T-helper 1 cell (primary cell): ENCODE measurements around the gene HS6ST1.

Experiments
- DNase-seq, 5 donors: peaks; one replicate each; pipeline ENCODE4 v3.0.0-alpha.2; 2012 to 2020
- total RNA-seq, 4 donors: gene quantifications; one replicate each; lab custom pipeline; 2026; lab: John Stamatoyannopoulos, UW

HS6ST1 gene, protein sequence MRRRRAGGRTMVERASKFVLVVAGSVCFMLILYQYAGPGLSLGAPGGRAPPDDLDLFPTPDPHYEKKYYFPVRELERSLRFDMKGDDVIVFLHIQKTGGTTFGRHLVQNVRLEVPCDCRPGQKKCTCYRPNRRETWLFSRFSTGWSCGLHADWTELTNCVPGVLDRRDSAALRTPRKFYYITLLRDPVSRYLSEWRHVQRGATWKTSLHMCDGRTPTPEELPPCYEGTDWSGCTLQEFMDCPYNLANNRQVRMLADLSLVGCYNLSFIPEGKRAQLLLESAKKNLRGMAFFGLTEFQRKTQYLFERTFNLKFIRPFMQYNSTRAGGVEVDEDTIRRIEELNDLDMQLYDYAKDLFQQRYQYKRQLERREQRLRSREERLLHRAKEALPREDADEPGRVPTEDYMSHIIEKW
- 5.5 to 11.9 (median 7.8) reads per million in 4 donors for total RNA-seq

DNA sequence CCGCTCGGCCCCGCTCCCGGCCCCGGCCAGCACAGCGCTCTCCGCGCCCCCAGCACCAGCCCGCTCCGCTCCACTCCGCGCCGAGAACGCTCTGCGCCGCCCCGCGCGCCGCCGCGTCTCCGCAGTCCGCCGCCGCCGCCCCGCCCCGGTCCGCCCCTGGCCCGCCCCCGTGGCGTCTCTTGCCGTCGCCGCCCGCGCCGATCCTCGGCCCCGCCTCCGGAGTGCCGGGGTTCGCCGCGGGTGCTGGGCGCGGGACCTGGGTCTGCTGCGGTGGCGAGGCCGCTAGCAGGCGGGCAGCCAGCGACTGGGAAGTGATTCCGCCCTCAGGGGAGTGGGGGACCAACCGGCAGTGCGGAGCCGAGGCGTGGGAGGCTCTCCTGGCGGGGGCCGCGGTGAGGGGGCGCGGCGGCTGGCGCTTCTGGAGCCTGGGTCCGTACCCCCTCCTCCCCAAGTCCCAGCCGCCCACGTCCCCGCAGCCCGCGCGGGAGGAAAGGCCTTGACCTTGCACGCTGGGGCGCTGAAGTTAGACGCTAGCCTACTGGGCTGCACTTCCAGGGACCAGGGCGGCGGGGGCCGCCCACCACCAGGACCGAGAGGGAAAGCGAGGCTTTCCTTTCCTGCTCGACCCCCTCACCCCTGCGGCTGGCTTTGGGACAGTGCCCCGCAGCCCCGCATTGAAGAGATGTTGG, at the start of gene HS6ST1:
HS6ST1 (minus strand) TSS at position 93 of the 689 bp plus-strand sequence. CDS start 305 bp downstream, outside the sequence.
- peak; percentile 75 to 88 (median 79) for DNase-seq

DNA sequence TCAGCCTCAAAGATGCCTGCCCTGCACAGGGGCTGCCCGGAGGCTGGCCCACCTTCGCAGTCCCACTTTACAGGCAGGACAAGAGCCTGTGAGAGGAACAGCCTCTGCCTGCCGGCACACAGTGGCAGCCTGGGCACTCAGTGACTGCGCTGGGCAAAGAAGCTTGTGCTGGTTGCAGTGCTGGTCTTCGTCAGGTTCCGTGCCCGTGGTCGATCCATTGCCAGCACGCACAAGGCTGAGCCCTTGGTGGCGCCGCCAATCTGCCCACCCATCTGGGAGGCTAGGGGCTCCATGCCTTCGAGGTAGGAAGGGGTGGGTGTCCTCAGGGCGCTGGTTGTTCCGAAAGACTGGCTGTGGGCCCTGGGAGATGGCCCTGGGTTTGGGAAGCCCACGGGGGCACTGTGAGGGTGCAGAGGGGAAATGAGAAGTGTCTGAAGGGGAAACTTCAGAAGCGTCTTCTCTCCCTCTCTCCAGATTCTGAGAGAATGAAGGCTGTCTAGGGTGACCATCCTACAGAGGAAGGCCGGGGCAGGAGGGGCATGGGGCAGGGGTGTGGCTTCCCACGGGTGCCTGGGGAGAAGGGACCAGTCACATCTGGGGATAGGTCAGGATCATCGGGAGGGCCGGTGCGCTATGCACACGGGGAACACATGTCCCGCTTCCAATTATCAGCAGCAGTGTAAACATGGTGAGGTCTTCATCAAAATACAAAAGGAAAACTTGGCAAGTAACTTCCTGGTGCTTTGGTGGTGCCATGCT, 49.1 kb upstream of the HS6ST1 start:
- no peak for DNase-seq

DNA sequence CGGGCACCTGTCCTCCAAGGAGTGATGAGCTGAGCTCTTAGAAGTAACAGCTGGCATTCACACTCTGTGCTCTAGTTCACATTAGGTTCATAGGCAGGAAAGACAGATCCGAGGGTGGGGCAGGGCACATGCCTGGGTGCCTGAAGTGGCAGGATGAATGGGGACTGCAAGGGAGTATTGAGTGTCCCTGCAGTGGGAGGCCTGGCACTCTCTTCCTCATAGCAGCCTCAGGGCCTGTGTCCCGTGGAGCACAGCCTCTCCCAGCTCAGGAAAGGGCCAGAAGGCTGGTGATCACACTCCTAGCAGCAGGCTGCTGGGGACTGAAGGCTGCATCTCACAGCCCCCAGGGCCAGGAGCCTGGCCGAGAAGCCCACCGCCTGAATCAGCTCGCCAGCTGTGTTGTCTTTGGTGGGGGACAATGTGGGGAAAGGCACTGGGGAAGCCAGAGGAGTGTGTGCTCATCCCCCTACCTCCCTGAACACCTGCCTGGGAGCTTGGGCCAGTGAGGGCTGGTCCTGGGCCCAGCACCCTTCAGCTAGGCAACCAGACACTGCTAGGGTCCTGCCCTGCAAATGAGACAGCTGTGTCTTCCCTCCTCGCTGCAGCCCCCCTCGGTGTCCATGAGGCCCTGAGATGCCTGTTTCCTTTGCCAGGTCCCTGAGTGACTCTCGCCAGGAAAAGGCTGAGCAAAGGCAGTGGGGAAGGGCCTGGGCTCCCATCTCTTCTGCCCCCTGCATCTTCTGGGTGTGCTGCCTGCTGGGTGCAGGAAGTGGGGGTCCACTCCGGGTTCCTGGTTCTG, 48.2 kb upstream of the HS6ST1 start:
- DNase-seq = no peak

DNA sequence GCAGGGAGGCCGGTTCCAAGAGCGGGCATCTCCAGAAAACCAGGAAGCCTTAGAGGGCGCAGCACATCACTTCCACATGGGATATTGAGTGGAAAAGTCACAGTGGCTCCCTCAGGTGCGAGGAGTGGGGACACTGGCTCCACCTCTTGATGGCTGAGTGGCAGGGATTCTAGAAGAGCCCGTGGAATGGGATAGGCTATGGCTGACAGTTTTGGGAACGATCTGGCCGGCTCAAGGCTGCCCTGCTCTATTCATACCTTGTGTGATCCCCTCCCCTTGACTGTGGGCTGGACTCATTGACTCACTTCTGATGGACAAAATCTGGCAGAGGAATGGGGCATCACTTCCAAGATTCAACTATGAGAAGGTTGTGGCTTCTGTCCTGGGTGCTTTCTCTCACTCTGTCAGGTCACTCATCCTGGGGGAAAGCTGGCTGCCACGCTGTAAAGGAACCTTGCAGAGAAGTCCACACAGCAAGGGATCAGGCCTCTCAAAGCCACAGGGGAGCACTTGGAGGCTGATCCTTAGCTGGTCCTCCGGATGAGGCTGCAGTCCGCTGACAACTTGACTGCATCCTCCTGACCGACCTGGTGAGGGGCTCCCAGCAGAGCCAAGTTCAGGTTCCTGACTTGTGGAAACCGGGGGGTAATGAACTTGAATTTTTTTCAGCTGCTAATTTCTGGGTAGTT, 46.7 kb upstream of the HS6ST1 start:
- DNase-seq = no peak

DNA sequence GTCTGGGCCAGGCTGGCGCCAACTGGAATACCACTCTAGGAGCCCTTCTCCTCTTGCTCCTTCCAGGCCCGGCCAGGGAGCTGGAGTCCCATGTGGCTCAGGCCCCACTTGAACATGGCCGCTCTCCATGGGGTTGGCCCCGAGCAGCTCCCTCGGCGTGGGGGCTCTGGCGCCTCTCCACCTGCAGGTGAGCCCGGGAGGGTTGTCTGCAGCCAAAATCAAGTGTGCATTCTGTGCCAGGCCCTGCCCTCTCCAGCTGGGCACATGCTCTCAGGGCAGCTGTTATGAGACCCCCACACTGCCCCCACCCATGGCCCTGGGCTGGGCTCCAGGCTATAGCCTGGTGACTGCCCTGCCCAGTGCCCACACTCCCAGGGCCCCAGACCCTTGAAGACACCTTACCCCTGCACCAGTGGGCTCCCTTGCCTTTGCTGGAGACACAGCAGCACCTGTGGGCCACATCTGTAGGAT, 45.8 kb upstream of the HS6ST1 start:
- no peak for DNase-seq

DNA sequence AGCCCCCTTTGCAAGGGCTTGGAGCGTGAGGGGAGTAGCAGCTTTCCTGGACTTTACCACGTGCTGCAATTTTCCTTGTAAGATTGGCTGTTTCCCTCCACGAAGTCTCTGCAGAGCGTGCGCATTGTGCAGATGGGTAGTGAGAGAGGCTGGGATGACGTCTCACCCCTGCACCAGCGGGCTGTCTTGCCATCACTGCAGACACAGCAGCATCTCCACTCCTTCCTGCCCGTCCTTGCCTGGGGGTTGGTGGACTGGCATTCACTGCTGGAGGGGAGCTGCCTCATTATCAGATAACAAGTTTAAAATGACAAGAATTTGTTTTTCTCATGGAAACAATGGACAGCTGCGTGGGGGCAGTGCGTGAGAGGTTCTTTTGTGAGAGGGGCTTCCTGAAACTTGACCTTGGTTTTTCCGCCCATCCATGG, 45.3 kb upstream of the HS6ST1 start:
- no peak for DNase-seq

DNA sequence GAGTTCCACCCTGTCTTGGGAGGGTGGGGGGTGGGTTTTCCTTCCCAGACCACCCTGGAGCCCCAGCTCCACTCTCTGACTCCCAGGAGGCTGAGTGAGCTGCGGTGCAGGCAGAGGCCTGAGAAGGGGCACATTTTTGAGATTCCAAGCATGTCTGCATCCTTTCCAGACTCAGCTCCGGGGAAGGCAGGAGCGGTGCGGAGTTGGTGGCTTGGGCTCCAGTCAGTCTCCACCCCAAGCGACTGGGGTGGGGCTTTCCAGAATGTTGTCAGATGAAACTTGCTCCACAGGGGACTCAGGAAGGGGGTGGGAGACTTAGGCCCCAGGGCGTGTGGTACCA, 44.2 kb upstream of the HS6ST1 start:
- no peak for DNase-seq

DNA sequence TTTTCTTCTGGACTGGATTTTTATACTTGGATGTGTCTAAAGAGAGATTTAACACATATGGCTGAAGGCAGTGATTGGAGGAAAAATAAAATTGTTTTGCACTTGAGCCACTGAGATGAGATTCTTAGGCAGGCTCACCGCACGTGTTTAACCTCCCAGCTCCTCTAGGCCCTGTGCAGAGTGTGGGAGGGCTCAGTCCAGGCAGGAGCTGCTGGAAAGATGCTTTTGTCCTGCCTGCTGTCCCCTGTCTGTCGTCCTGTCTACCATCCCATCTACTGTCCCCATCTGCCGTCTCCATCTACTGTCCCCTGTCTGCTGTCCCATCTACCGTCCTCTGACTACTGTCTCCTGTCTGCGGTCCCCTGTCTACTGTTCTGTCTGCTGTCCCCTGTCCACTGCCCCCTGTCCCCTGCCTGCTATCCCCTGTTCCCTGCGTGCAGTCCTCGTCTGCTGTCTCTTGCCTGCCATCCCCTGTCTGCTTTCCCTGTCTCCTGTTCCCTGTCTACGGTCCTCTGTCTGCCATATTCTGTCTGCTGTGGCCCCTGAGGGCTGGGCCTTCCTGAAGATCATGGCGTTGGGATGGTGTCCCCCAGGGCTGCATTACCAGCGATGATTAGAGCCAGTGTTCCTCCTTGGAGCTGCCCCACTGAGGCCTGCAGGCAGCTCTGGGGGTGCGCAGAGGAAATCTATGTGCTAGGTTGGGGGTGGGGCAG, 43.7 kb upstream of the HS6ST1 start:
- DNase-seq = no peak

DNA sequence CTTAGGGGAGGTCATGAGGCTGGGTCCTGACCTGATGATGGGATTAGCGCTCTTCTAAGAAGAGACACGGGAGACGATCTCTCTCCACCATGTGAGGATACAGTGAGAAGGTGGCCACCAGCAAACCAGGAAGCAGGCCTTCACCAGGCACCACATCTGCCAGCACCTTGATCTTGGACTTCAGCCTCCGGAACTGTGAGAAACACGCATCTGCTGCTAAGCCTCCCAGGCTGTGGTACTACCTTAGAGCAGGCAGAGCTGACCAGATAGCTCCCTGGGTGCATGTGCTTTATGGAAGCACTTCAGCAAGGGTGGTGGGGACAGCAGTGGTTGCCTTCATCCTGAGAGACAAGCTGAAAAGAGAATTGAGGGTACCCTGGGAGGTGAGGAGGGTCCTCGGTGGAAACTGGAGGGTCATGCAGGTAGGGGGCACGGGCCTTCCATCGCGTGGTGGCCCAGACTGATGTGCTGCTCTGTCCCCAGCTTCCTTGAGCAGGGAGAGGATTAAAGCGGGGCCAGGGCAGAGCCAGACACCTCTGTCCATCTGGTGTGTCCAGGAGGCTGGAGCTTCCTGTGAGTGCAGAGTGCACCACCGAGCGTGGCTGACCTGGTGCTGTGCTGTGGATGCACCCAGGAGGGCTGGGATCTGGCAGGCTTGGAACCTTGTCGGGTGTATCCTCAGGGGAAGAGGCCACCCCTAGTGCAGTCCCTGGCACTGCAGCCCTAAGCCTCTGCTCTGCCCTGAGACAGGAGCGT, 42.9 kb upstream of the HS6ST1 start:
- no peak for DNase-seq

DNA sequence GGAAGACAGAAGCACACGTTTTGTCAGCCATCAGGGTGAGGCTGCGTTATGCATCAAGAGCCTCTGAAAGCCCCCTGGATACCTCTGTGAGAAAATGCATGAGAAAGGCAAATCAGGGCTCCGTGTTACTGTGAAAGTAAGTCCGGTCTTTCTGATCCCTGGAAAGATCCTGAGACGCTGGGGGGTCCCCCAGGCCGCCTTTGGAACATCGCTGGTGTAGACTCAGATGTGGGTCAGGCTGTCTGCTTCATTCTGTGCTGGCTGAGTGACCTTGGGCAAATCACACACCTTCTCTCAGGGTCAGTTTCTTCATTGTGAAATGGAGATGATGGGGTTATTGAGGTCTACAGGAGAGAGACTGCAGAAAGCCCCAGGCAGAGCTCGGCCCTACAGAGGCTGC, 42.0 kb upstream of the HS6ST1 start:
- no peak for DNase-seq

DNA sequence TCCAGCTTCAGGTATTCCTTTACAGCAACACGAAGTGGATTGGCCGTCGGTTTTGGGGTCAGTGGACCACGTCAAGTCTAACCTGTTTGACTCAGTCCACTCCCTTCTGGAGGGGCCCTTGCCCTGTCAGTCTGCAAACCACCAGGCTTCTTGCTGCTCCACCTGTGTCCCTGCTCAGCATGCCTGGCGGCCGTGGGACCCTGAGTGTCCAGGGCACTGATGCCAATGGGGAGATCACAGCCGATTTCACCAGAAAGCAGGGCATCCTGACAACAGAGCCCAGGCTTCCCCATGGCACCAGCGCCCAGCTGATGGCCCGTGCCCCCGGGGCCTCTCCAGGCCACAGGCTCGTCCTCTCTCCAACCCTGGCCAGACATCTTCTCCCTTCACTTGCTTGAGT, 41.2 kb upstream of the HS6ST1 start:
- no peak for DNase-seq

DNA sequence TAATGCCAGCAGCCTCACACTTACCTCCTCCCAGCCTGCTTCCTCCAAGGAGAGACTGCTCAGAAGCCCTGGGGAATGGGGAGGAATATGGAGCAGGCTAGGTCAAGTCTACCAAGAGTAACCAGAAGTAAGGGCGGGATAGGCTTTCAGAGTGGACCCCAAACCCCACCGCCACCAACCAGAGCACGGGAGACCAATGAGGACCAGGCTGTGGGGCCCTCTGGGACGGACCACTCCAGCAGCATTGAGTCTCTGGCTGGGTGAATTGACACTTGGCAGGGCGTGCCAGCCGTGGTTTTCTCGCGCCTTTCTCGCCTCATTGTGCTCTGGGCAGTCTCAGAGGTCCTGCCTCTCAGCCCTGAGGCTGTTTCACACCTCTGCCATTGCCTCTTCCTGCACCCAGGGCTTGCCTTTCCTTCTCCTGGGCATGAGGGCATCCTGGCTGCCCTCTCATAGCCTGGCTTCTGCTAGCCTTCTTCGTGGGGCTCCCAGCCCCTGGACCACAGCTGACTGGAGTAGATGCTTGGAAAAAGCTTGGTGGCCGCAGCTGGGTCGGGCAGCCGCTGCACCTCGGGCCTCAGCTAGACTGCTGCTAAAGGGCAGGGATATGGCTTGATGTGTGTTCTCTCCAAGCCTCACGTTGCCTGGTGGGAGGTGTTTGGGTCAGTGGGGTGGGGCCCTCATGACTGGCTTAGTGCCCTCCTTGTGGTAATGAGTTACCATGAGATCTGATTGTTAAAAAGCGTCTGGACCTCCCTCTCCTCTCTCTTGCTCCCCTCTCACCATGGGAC, 40.5 kb upstream of the HS6ST1 start:
- no peak for DNase-seq

DNA sequence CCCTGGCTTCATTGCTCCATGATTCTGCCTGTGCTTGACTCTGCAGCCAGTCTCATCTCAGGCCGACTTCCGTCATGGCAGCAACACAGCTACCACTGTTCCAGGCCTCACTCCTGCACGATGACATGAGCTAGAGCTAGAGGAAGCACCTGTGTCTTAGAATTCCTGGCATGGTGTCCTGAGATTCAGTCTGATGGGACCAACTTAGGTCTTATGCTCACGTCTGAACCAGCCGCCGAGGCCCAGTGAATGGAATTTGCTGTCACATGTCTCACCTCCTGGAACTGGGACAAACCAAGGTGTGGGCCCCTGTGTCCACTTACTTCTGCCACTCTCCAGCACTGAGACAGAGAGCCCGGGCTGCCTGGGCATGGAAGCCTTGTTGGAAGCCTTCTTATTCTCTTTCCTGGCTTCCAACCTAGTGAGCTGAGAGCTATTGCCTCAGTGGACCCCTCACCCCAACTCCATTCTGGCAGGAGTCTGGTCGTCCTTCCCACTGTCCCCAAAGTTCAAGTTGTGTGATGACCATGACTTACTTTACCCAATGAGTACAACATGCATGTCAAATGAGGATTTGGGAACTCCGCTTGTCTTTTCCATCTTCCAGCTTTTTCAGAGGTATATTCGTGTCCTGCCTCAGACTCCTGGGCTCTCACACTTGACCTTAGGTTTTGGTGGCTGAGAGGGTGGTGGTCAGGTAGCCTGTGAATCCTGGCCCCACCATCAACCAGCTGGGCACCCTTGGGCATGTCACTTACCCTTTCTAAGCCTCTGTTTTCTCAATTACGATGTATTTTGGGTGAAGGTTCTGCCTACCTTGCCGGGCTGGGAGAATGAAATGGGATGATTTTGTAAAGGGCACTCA, 39.1 kb upstream of the HS6ST1 start:
- no peak for DNase-seq

DNA sequence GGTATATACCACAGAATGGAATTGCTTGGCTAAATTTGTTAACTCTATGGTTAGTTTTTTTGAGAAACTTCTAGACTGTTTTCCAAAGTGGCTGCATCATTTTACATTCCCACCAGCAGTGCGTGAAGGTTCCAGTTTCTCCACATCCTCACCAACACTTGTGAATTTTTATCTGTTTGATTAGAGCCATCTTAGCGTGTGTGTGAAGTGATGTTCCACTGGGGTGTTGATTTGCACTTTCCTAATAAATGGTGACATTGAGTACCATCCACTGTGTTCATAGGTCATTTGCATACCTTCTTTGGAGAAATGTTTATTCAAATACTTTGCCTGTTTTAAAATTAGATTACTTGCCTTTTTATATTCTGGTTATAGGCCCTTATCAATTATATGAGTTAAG, 37.5 kb upstream of the HS6ST1 start:
- no peak for DNase-seq

DNA sequence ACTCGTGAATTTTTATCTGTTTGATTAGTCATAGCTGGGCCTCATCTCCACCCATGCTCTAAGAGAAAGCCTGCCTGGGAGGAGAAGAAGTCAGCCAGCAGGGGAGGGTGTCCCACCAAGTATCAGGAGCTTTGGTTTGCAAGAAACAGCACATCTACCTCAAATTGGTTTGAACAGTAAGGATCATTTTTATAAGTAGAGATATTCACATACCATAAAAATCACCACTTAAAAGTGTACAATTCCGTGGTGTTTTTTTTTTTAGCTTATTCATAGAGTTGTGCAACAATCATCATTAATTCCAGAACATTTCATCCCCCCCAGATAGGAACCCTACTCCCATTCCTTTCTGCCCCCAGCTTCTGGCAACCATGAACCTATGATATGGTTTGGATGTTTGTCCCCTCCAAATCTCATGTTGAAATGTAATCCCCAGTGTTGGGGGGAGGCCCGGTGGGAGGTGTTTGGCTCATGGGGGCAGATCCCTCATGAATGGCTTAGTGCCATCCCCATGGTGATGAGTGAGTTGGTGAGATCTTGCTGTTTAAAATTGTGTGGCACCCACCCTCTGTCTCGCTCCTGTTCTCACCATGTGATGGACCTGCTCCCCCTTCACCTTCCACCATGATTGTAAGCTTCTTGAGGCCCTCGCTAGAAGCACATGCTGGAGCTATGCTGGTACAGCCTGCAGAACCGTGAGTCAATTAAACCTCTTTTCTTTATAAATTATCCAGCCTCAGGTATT, 36.2 kb upstream of the HS6ST1 start:
- DNase-seq = no peak

DNA sequence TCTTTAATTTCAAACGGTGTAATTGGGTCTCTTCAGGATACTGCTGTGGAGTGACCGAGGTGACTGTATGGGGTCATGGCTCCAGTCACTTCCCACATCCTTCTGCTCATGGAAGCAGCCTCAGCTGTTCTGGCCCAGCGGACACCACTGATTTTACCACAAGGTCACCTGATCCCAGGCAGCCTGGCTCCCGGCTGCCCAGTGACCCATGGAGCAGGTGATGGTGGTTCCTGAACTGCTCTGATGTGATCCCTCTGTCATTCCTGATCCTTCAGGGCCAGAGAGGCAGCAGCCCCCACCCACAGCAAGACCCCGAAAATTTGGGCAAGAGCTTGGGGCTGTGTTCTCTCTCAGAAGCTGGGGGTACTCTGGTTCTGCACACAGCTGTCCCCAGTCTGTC, 35.5 kb upstream of the HS6ST1 start:
- DNase-seq = no peak

DNA sequence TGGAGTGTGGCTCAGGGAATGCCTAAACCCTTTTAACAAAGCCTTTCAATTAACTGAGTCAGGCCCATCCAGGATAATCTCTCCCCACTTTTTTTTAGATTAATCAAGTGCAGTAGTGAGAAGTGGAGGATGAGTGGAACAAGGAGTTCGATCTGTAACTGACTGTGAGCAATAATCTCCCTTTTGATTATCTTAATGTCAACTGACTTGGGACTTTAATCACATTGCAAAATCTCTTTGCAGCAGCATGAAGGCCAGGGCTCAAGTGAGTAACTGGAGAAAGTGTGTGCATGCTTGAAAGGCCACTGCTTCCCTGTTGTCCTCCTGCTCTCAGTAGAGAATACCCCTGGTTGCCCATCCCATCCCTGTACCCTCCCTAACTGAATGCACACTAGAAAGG, 32.1 kb upstream of the HS6ST1 start:
- no peak for DNase-seq

DNA sequence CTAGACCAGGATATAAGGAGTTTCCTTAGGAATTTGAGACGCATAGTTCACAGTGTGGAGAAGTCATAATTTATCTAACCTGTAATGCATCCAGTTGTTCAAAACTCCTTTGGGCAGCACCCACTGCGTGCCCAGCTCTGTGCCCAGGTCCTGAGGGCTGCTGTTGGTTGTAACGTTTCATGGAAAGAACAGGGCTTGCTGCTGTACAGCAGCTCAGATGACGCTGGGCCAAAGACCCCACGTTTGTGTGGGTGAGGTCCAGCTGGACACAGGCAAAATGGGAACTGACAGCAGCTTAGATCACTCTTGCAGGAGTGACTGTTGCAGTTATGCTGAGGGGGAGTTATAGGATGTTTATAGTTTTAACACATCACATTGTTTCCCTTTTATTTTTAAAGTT, 30.0 kb upstream of the HS6ST1 start:
- no peak for DNase-seq
